ENCODE results near the gene KLRK1.
A peak's percentile ranks its signal among the peaks of the same experiment; 100 is the strongest.
"Not testable (repeated sequence)": the region's sequence is repeated elsewhere in the genome, so short reads cannot be mapped to it uniquely, and the experiment has no call there.

KLRK1 gene

GRCh38 chr12:10389904-10390303 is at the start of gene KLRK1:
TSS of gene KLRK1 (minus strand) at chr12:10390041. CDS start at chr12:10388810, 1,231 bp downstream.
- no peak for DNase-seq

- DNase-seq = not testable (repeated sequence)
Observed at GRCh38 chr12:10437601-10438000, 47.8 kb upstream of the KLRK1 start.

- DNase-seq = not testable (repeated sequence)
Observed at GRCh38 chr12:10435816-10436215, 46.0 kb upstream of the KLRK1 start, which contains the start of gene KLRC2. TSS of gene KLRC2 (minus strand) at chr12:10436010. CDS start at chr12:10435986, 24 bp downstream.

GRCh38 chr12:10430623-10431022 is 40.8 kb upstream of the KLRK1 start:
- DNase-seq = not testable (repeated sequence)

GRCh38 chr12:10425938-10426337 is 36.1 kb upstream of the KLRK1 start:
- DNase-seq = not testable (repeated sequence)

GRCh38 chr12:10424260-10424899 is 34.5 kb upstream of the KLRK1 start:
- not testable (repeated sequence) for DNase-seq

GRCh38 chr12:10422159-10422558 is 32.3 kb upstream of the KLRK1 start:
- DNase-seq = not testable (repeated sequence)

- DNase-seq = not testable (repeated sequence)
Observed at GRCh38 chr12:10420334-10420733, 30.5 kb upstream of the KLRK1 start, which contains the start of gene KLRC3. TSS of gene KLRC3 (minus strand) at chr12:10420595. CDS start at chr12:10420550, 45 bp downstream.

GRCh38 chr12:10409392-10409791 is 19.6 kb upstream of the KLRK1 start, which contains the start of gene KLRC4:
TSS of gene KLRC4 (minus strand) at chr12:10409757. CDS start at chr12:10409575, 182 bp downstream.
- no peak for DNase-seq

GRCh38 chr12:10408842-10409241 is 19.0 kb upstream of the KLRK1 start:
- DNase-seq = no peak

- no peak for DNase-seq
Observed at GRCh38 chr12:10406725-10407124, 16.9 kb upstream of the KLRK1 start.

- no peak for DNase-seq
Observed at GRCh38 chr12:10405294-10405693, 15.5 kb upstream of the KLRK1 start.

- no peak for DNase-seq
Observed at GRCh38 chr12:10404798-10405197, 15.0 kb upstream of the KLRK1 start.

GRCh38 chr12:10400829-10401228 is 11.0 kb upstream of the KLRK1 start:
- no peak for DNase-seq

- DNase-seq = no peak
Observed at GRCh38 chr12:10398168-10398567, 8.3 kb upstream of the KLRK1 start.

GRCh38 chr12:10397296-10397695 is 7.5 kb upstream of the KLRK1 start:
- no peak for DNase-seq

- not testable (repeated sequence) for DNase-seq
Observed at GRCh38 chr12:10396176-10396575, 6.3 kb upstream of the KLRK1 start.

GRCh38 chr12:10395390-10395998 is 5.7 kb upstream of the KLRK1 start:
- no peak for DNase-seq

- not testable (repeated sequence) for DNase-seq
Observed at GRCh38 chr12:10394531-10395152, 4.8 kb upstream of the KLRK1 start.

GRCh38 chr12:10393291-10393690 is 3.5 kb upstream of the KLRK1 start:
- DNase-seq = no peak

- DNase-seq = peak in 1 of 2 donors; percentile 8
Observed at GRCh38 chr12:10392394-10392930, 2.6 kb upstream of the KLRK1 start.

- not testable (repeated sequence) for DNase-seq
Observed at GRCh38 chr12:10390991-10391390, 1.1 kb upstream of the KLRK1 start.

Data from hippocampal formation (tissue), 2 donors.